ENCODE measurements around the gene MGAT4A.

MGAT4A gene

GRCh38 chr2:98748292-98749065 is 17.5 kb upstream of the MGAT4A start:
- H3K27me3 Mint-ChIP-seq (ENCODE audit: low read depth) = no peaks in the 10 kb centered on the region
- H3K27ac Mint-ChIP-seq = peak overlapping the region; percentile 74
- peaks cover 16% of the 10 kb centered on the region for H3K9me3 Mint-ChIP-seq
- peaks cover 16% of the 10 kb centered on the region for H3K36me3 Mint-ChIP-seq (ENCODE audit: low read depth)
- H3K4me3 Mint-ChIP-seq = peak overlapping the region; percentile 11
- H3K4me1 Mint-ChIP-seq (ENCODE audit: low read depth) = peaks cover 33% of the 10 kb centered on the region

DNA sequence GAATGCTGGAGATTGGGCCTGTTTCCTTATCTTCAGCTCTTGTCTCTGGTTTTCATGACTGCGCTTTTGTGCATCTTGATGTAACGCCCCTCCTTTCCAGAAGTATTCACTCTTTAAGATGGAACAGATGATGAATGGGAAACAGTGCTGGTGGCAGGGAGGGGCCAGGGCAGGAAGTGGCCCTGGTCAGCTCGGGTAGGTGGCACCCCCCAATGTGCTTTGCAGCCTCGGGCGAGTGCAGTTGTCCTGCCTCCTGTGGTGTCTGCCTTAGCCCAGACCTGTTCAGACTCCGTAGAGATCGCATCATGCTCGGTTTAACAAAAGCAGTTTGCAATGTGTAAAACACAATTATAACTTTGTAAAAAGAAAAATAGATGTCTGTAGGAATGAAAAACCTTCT is 17.0 kb upstream of the MGAT4A start:
- peaks cover 34% of the 10 kb centered on the region for H3K4me1 Mint-ChIP-seq (ENCODE audit: low read depth)
- peaks cover 13% of the 10 kb centered on the region for H3K9me3 Mint-ChIP-seq

DNA sequence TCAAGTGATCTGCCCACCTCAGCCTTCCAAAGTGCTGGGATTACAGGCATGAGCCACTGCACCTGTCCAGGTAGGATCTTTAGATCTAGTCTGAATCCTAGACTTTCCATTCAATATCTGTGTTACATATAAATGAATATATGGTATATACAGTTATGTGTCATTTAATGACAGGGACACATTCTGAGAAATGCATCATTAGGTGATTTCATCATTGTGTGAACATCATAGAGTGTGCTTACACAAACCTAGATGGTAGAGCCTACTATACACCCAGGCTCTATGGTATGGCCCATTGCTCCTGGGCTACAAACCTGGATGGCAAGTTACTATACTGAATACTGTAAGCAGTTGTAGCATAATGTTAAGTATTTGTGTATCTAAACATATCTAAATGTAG is 15.5 kb upstream of the MGAT4A start:
- peaks cover 37% of the 10 kb centered on the region for H3K4me1 Mint-ChIP-seq (ENCODE audit: low read depth)

More for the DNA sequence above, 17.0 kb upstream of the MGAT4A start:
- no peaks in the 10 kb centered on the region for H3K27me3 Mint-ChIP-seq (ENCODE audit: low read depth)
- H3K27ac Mint-ChIP-seq = peak overlapping the region; percentile 74
- H3K36me3 Mint-ChIP-seq (ENCODE audit: low read depth) = peaks cover 10% of the 10 kb centered on the region
- no peak overlapping the region for H3K4me3 Mint-ChIP-seq

DNA sequence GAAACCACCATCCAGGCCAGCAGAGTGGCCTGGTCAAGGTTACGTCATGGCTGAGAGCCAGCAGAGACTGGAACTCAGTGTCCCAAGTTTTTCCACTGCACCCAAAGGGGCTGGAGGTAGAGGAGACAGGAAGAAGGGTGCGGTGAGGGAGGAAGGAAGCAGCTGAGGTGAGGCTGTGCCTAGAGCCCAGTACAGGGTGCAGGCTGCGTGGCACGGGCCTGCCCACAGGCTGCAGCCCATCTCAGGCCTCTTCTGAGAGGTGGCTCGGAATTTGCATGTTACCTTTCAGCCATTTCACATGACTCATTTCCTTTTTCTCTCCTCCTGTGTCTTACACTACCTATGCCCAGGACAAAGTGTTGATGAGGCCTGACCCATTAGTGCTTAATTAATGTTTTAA is 13.7 kb upstream of the MGAT4A start:
- no peak overlapping the region for H3K27ac Mint-ChIP-seq
- no peak overlapping the region for H3K4me3 Mint-ChIP-seq
- no peaks in the 10 kb centered on the region for H3K27me3 Mint-ChIP-seq (ENCODE audit: low read depth)
- H3K9me3 Mint-ChIP-seq = peaks cover 4% of the 10 kb centered on the region
- H3K36me3 Mint-ChIP-seq (ENCODE audit: low read depth) = peaks cover 1% of the 10 kb centered on the region
- H3K4me1 Mint-ChIP-seq (ENCODE audit: low read depth) = peaks cover 36% of the 10 kb centered on the region

More for the DNA sequence above, 15.5 kb upstream of the MGAT4A start:
- Mint-ChIP-seq H3K27me3 (ENCODE audit: low read depth) (no peaks in the 10 kb centered on the region), H3K36me3 (ENCODE audit: low read depth) (peaks cover 5% of the 10 kb centered on the region), H3K9me3 (peaks cover 6% of the 10 kb centered on the region), H3K4me3 (no peak overlapping the region), H3K27ac (no peak overlapping the region)

DNA sequence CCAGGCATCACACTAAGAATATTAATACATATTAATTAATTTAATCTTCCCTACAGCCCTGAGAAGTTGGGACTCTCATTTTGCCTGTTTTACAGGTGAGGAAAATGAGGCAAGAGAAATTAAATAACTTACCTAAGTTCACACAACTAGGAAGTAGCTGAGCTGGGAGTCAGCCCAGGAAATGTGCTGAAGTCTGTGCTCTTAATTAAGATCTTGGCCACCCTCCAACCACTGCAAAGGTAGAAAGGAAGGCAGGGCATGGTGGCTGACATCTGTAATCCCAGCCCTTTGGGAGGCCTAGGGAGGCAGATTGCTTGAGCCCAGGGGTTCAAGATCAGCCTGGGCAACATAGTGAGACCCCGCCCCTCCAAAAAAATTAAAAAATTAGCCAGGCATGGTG is 12.9 kb upstream of the MGAT4A start:
- peaks cover 32% of the 10 kb centered on the region for H3K4me1 Mint-ChIP-seq (ENCODE audit: low read depth)
- peaks cover 4% of the 10 kb centered on the region for H3K9me3 Mint-ChIP-seq
- no peak overlapping the region for H3K27ac Mint-ChIP-seq
- H3K36me3 Mint-ChIP-seq (ENCODE audit: low read depth) = peaks cover 1% of the 10 kb centered on the region
- no peak overlapping the region for H3K4me3 Mint-ChIP-seq
- no peaks in the 10 kb centered on the region for H3K27me3 Mint-ChIP-seq (ENCODE audit: low read depth)

DNA sequence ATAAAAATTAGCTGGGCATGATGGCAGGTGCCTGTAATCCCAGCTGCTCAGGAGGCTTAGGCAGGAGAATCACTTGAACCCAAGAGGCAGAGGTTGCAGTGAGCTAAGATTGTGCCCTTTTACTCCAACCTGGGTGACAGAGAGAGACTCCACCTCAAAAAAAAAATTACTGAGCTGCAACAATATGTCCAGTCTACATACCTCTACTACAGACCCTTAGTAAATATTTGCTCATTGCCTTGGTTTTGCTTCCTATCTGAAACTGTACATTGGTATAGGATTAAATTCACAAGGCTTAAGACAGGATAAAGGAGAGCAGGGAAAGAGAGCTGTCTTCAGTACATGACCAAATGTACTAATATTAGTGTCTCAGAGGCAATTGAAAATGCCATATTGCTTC is 8.1 kb upstream of the MGAT4A start:
- Mint-ChIP-seq H3K27me3 (ENCODE audit: low read depth) (no peaks in the 10 kb centered on the region), H3K4me1 (ENCODE audit: low read depth) (peaks cover 43% of the 10 kb centered on the region), H3K36me3 (ENCODE audit: low read depth) (peaks cover 10% of the 10 kb centered on the region), H3K9me3 (no peaks in the 10 kb centered on the region), H3K4me3 (no peak overlapping the region), H3K27ac (no peak overlapping the region)

GRCh38 chr2:98738304-98738703 is 7.4 kb upstream of the MGAT4A start:
- H3K27me3 Mint-ChIP-seq (ENCODE audit: low read depth) = no peaks in the 10 kb centered on the region
- H3K4me1 Mint-ChIP-seq (ENCODE audit: low read depth) = peaks cover 48% of the 10 kb centered on the region
- H3K27ac Mint-ChIP-seq = peak overlapping the region; percentile 29
- H3K4me3 Mint-ChIP-seq = no peak overlapping the region
- peaks cover 11% of the 10 kb centered on the region for H3K36me3 Mint-ChIP-seq (ENCODE audit: low read depth)
- no peaks in the 10 kb centered on the region for H3K9me3 Mint-ChIP-seq

DNA sequence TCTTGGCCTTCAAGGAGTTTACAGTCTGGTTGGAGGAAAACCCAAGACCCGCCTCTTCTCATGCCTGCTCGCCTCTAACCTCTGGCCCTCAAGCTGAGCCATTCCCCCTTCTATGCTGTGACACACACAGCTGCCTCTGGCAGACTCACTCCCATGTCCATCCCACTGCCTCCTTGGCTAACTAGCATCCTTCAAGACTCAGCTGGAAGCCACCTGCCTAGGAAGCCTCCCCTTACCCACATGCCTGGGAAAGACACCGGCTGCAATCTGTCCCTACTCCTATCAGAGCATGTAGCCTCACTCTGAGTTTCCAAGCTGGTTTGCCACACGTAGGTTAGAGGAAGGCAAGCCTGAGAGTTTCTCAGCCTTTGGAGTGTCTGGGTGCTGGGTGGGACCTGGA is 6.9 kb upstream of the MGAT4A start:
- no peaks in the 10 kb centered on the region for H3K27me3 Mint-ChIP-seq (ENCODE audit: low read depth)
- H3K9me3 Mint-ChIP-seq = peaks cover 1% of the 10 kb centered on the region
- H3K36me3 Mint-ChIP-seq (ENCODE audit: low read depth) = peaks cover 14% of the 10 kb centered on the region
- H3K27ac Mint-ChIP-seq = peak overlapping the region; percentile 65
- no peak overlapping the region for H3K4me3 Mint-ChIP-seq
- H3K4me1 Mint-ChIP-seq (ENCODE audit: low read depth) = peaks cover 51% of the 10 kb centered on the region

DNA sequence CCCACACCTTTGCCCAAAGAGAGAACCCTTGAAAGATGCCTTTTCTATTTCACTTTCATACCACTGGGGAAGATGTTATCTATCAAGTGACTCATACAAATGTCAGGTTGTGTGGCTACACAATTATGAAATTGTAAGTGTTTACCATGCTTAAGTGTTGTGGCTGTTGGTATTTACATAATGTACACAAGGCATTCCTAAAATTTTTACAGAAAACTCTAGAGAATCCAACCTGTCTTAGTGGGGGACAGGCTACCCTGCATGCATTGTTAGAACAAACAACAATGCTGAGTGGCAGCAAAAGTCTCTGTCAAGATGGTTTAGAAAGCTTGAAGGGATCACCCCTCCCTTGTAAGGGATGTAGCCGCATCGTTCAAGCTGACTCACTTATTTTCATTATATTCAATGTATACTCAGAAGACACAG is 5.5 kb upstream of the MGAT4A start:
- H3K4me1 Mint-ChIP-seq (ENCODE audit: low read depth) = peaks cover 58% of the 10 kb centered on the region
- H3K27ac Mint-ChIP-seq = peak overlapping the region; percentile 79
- peaks cover 6% of the 10 kb centered on the region for H3K9me3 Mint-ChIP-seq
- peaks cover 23% of the 10 kb centered on the region for H3K36me3 Mint-ChIP-seq (ENCODE audit: low read depth)
- H3K27me3 Mint-ChIP-seq (ENCODE audit: low read depth) = no peaks in the 10 kb centered on the region
- H3K4me3 Mint-ChIP-seq = peak overlapping the region; percentile 7

DNA sequence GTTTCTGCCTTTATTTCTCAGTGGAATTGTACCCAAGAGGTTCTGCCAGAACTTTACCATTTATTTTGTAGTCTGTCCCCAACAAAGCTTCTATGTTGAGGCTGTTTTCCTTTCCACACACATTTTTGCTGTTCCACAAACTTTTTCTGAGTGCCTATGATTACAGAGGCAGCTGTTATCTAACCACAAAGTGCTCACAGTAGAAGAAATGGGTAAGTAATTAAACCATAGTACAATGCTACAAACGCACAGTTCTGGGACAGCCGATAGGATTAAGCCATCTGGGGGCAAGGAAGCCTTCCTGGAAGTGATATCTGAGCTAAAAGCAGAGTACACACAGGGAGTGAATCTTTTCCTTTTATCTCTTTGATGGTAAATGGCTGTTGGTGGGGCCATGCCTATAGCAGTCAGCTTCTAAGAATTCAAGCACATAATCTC is 3.9 kb upstream of the MGAT4A start:
- H3K9me3 Mint-ChIP-seq = peaks cover 6% of the 10 kb centered on the region
- peak overlapping the region; percentile 80 for H3K4me3 Mint-ChIP-seq
- peaks cover 25% of the 10 kb centered on the region for H3K36me3 Mint-ChIP-seq (ENCODE audit: low read depth)
- H3K4me1 Mint-ChIP-seq (ENCODE audit: low read depth) = peaks cover 60% of the 10 kb centered on the region
- H3K27me3 Mint-ChIP-seq (ENCODE audit: low read depth) = no peaks in the 10 kb centered on the region
- H3K27ac Mint-ChIP-seq = peak overlapping the region; percentile 88

DNA sequence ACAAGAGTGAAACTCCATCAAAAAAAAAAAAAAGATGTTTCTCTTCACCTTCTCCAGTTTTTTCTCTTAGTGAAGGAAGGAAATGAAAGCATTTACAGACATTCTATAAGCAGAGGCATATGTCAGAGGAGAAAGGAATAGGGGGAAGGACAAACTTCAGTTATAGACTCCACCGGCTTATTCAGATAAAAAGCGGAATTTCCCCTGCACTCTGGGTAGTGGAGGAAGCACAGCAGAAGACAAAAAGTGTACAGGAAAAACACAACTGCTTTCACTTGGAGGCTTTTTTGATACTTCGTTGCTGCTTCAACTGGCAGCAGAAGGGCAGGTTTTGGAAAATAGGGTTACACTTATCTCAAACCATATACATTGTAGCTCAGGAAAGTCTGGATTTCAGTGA is 3.2 kb upstream of the MGAT4A start:
- peaks cover 6% of the 10 kb centered on the region for H3K9me3 Mint-ChIP-seq
- peak overlapping the region; percentile 88 for H3K27ac Mint-ChIP-seq
- no peaks in the 10 kb centered on the region for H3K27me3 Mint-ChIP-seq (ENCODE audit: low read depth)
- peaks cover 62% of the 10 kb centered on the region for H3K4me1 Mint-ChIP-seq (ENCODE audit: low read depth)
- peak overlapping the region; percentile 80 for H3K4me3 Mint-ChIP-seq
- H3K36me3 Mint-ChIP-seq (ENCODE audit: low read depth) = peaks cover 25% of the 10 kb centered on the region

- H3K4me3 Mint-ChIP-seq = peak overlapping the region; percentile 92
- H3K9me3 Mint-ChIP-seq = peaks cover 6% of the 10 kb centered on the region
- no peaks in the 10 kb centered on the region for H3K27me3 Mint-ChIP-seq (ENCODE audit: low read depth)
- H3K36me3 Mint-ChIP-seq (ENCODE audit: low read depth) = peaks cover 16% of the 10 kb centered on the region
- H3K27ac Mint-ChIP-seq = peak overlapping the region; percentile 95
- H3K4me1 Mint-ChIP-seq (ENCODE audit: low read depth) = peaks cover 63% of the 10 kb centered on the region
These were observed 1.6 kb upstream of the MGAT4A start for GRCh38 chr2:98732430-98733051.

DNA sequence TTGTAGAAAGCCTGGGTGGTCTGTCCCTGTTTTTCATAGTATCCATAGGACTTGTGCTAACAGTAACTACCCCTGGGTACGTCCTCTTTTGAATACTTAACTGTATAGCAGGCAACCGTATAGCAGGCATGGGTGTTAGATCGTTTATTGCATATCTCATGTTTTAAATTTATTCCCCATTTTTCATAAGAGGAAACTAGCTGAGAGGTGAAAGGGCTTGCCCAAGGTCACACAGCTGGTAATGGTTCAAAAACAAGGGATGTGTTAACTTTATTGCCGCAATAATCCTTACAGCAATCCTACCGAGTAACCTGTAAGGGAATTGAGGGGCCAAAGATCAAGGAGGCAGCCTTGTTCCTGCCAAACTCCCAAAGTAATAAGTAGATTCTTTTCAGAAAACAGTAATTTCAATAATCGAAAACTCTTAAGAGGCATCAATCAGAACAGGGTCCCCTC is 990 bp upstream of the MGAT4A start:
- H3K9me3 Mint-ChIP-seq = peaks cover 6% of the 10 kb centered on the region
- peak overlapping the region; percentile 92 for H3K4me3 Mint-ChIP-seq
- peaks cover 63% of the 10 kb centered on the region for H3K4me1 Mint-ChIP-seq (ENCODE audit: low read depth)
- H3K27me3 Mint-ChIP-seq (ENCODE audit: low read depth) = no peaks in the 10 kb centered on the region
- H3K27ac Mint-ChIP-seq = peak overlapping the region; percentile 95
- peaks cover 16% of the 10 kb centered on the region for H3K36me3 Mint-ChIP-seq (ENCODE audit: low read depth)

DNA sequence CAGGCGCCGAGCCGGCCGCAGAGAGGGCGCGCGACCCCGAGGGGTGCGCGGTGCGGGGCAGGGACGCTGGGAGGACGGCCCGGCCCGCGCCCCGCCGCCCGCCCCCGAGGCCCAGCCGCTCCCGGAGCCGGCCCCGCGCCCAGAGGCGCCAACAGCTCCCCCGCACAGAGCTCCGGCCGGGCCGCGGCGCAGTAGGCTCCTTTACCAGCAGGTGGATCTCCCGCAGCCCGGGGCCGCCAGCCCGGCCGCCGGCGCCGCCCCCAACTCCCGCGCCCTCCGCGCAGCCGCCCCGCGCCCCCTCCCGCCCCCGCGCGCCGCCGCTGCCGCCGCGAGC is 258 bp downstream of the MGAT4A start:
- Mint-ChIP-seq H3K4me3 (no peak overlapping the region), H3K27ac (no peak overlapping the region), H3K36me3 (ENCODE audit: low read depth) (peaks cover 24% of the 10 kb centered on the region)

DNA sequence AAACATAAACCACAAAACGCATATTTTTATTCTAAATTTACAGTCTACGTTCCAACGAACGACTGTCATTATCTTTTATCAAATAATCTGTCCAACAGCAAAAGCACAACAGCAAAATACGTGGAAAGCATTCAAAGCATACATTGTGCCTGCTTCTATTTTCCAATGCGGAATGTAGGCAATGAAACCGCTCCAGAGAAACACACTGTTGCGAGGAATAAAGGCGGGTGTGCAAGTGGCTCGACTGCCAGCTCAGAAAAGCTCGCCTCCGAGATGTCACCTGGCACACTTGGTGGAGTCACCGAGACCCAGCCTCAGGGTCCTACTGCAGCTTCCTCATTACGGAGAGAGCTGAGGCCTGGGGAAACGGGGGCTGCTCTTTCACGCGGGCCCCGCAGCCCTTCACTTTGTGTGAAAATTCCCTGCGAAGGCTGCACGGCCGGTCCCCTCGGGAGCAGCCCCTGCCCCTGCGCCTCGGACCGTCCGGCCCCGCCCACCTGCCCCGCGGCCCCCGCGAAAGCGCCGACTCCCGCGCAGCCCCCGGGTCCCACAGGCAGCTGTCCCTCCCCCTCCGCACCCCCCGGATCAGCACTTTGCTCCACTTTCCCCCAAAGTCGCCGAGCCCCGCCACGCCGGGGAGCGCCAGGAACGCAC is 752 bp downstream of the MGAT4A start:
- Mint-ChIP-seq H3K4me1 (ENCODE audit: low read depth) (peaks cover 68% of the 10 kb centered on the region), H3K9me3 (peaks cover 6% of the 10 kb centered on the region), H3K36me3 (ENCODE audit: low read depth) (peaks cover 27% of the 10 kb centered on the region), H3K4me3 (peak overlapping the region; percentile 79), H3K27me3 (ENCODE audit: low read depth) (no peaks in the 10 kb centered on the region), H3K27ac (peak overlapping the region; percentile 80)

More for the DNA sequence above, 258 bp downstream of the MGAT4A start:
- H3K9me3 Mint-ChIP-seq = peaks cover 6% of the 10 kb centered on the region
- H3K27me3 Mint-ChIP-seq (ENCODE audit: low read depth) = no peaks in the 10 kb centered on the region
- H3K4me1 Mint-ChIP-seq (ENCODE audit: low read depth) = peaks cover 66% of the 10 kb centered on the region

Data from T-helper 1 cell treated with Interleukin-12 subunit alpha and Interleukin-12 subunit beta and Interleukin-4 antibody, amounts not matched to agents 30 μg/mL and 1 μg/mL, for 36 hours (primary cell).